Measurements from ENCODE around the gene WNT7A. TPM values are rescaled to one million over a fixed set of nuclear protein-coding genes. Genes with fewer than 3 reads are reported as not detected.

WNT7A gene
- polyA plus RNA-seq, 1 of the 3 experiments (the other 2 are of a cell fraction), result not detected

- no peak overlapping the region for H3K27ac ChIP-seq (ENCODE audit: low read depth in 2 of 2, low read length in 1 of 2)
- H4K20me1 ChIP-seq (ENCODE audit: insufficient read depth), result no peaks in the 10 kb centered on the region
- H3K27me3 ChIP-seq (ENCODE audit: insufficient read depth), result no peaks in the 10 kb centered on the region
- DNase-seq, result no peak
- H3K9me3 ChIP-seq, result no peaks in the 10 kb centered on the region
- ChIA-PET CTCF (interaction anchor here (0.8 to 1.2 kb wide), 3 partner anchors 9 to 159 kb away, joined by 3 read pairs; no protein-coding TSS in a partner anchor), POLR2A (no interaction called here)
- no peak overlapping the region for H3K4me3 ChIP-seq (ENCODE audit: low read depth in 2 of 2, low read length in 1 of 2)
- H3K79me2 ChIP-seq (ENCODE audit: insufficient read depth), result no peaks in the 10 kb centered on the region
- no peak for TF ChIP-seq SIN3A (IDR thresholded peaks at IDR 0.05; ENCODE audit: borderline replicate concordance, low read depth, low read length)
- no peak for TF ChIP-seq JUND (IDR thresholded peaks at IDR 0.05)
- TF ChIP-seq NFIC (IDR thresholded peaks at IDR 0.05; ENCODE audit: borderline replicate concordance), result no peak
- TF ChIP-seq GABPA (IDR thresholded peaks at IDR 0.05; ENCODE audit: low read depth), result no peak
- TF ChIP-seq, protein P1, sequence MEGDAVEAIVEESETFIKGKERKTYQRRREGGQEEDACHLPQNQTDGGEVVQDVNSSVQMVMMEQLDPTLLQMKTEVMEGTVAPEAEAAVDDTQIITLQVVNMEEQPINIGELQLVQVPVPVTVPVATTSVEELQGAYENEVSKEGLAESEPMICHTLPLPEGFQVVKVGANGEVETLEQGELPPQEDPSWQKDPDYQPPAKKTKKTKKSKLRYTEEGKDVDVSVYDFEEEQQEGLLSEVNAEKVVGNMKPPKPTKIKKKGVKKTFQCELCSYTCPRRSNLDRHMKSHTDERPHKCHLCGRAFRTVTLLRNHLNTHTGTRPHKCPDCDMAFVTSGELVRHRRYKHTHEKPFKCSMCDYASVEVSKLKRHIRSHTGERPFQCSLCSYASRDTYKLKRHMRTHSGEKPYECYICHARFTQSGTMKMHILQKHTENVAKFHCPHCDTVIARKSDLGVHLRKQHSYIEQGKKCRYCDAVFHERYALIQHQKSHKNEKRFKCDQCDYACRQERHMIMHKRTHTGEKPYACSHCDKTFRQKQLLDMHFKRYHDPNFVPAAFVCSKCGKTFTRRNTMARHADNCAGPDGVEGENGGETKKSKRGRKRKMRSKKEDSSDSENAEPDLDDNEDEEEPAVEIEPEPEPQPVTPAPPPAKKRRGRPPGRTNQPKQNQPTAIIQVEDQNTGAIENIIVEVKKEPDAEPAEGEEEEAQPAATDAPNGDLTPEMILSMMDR (IDR thresholded peaks at IDR 0.05), result no peak
- TF ChIP-seq USF1 (IDR thresholded peaks at IDR 0.05; ENCODE audit: borderline replicate concordance, low read depth), result no peak
- no peak for TF ChIP-seq NRF1 (IDR thresholded peaks at IDR 0.05; ENCODE audit: low read depth, low read length)
- TF ChIP-seq EZH2phosphoT487 (IDR thresholded peaks at IDR 0.05; ENCODE audit: borderline replicate concordance, low read depth), result no peak
- TF ChIP-seq GATA2 (CRISPR knock-in tag; IDR thresholded peaks at IDR 0.05), result no peak
- TF ChIP-seq ELF1 (IDR thresholded peaks at IDR 0.05), result no peak
- TF ChIP-seq TAF1 (IDR thresholded peaks at IDR 0.05; ENCODE audit: borderline replicate concordance, low read depth, low read length), result no peak
- no peak for TF ChIP-seq RAD21 (IDR thresholded peaks at IDR 0.05; ENCODE audit: low read length)
- TF ChIP-seq POLR2AphosphoS5 (IDR thresholded peaks at IDR 0.05; ENCODE audit: low read depth, low read length), result no peak
- TF ChIP-seq FOSL2 (IDR thresholded peaks at IDR 0.05; ENCODE audit: borderline replicate concordance, low read depth), result no peak
- TF ChIP-seq YY1 (IDR thresholded peaks at IDR 0.05; ENCODE audit: low read depth), result no peak
- TF ChIP-seq MAX (IDR thresholded peaks at IDR 0.05; ENCODE audit: low read depth), result no peak
- TF ChIP-seq, protein P2, sequence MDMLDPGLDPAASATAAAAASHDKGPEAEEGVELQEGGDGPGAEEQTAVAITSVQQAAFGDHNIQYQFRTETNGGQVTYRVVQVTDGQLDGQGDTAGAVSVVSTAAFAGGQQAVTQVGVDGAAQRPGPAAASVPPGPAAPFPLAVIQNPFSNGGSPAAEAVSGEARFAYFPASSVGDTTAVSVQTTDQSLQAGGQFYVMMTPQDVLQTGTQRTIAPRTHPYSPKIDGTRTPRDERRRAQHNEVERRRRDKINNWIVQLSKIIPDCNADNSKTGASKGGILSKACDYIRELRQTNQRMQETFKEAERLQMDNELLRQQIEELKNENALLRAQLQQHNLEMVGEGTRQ (IDR thresholded peaks at IDR 0.05; ENCODE audit: borderline replicate concordance, low read depth, low read length), result no peak
- H3K36me3 ChIP-seq (replicated peaks in 1 of 2; ENCODE audit: control insufficient read depth in 1 of 2, insufficient read depth in 2 of 2, low read length in 1 of 2), result no peaks in the 10 kb centered on the region
- H3K9ac ChIP-seq, result no peak overlapping the region
- H3K9me2 ChIP-seq, result no peaks in the 10 kb centered on the region
- H3K4me1 ChIP-seq (ENCODE audit: control insufficient read depth in 1 of 2, insufficient read depth in 2 of 2, low read depth in 1 of 2, low read length in 1 of 2), result no peaks in the 10 kb centered on the region
- no peaks in the 10 kb centered on the region for H3F3A ChIP-seq (replicated peaks; ENCODE audit: insufficient read depth)
- no peak overlapping the region for H2AFZ ChIP-seq (ENCODE audit: low read depth)
- no peak overlapping the region for H3K4me2 ChIP-seq
Measured at GRCh38 chr3:13832130-13832529, 47.7 kb downstream of the WNT7A start.

All from SK-N-SH (cell line).